ENCODE results near the gene SUMO1. TPM values are rescaled to one million over a fixed set of nuclear protein-coding genes. Genes with fewer than 3 reads are reported as not detected.
A peak's percentile ranks its signal among the peaks of the same experiment; 100 is the strongest.

Gene SUMO1
- total and polyA plus RNA-seq, 9 of the 15 experiments (the other 6 are each of a cell fraction or from before 2014, with no cell fraction given), result 63.7 to 292 (median 92.0) TPM

GRCh38 chr2:202178346-202178958 lies 59.9 kb downstream of the SUMO1 start:
- Histone ChIP-seq H3K4me3 (no peak overlapping the region), H3K27ac (ENCODE audit: extremely low read depth, low read depth, low read length) (no peak overlapping the region), H4K20me1 (replicated peaks; ENCODE audit: control insufficient read depth, insufficient read depth, low read length) (no peaks in the 10 kb centered on the region), H3K79me2 (ENCODE audit: control insufficient read depth, insufficient read depth, low read length) (no peaks in the 10 kb centered on the region), H3K27me3 (ENCODE audit: control insufficient read depth in 2 of 2, insufficient read depth in 2 of 2, low read length in 2 of 2) (peaks cover 0 to 5% of the 10 kb centered on the region in 2 experiments; a peak in 2 of 5 replicates), H3K9me3 (replicated peaks; ENCODE audit: control insufficient read depth, insufficient read depth, low read depth, low read length) (no peaks in the 10 kb centered on the region), H3K9me1 (ENCODE audit: control insufficient read depth, insufficient read depth, low read length) (no peaks in the 10 kb centered on the region), H3K4me1 (replicated peaks in 1 of 2; ENCODE audit: control insufficient read depth in 2 of 2, insufficient read depth in 2 of 2, low read length in 2 of 2) (no peaks in the 10 kb centered on the region; a peak in 1 of 5 replicates), H3K9ac (ENCODE audit: insufficient read depth in 1 of 2, low read depth in 2 of 2, low read length in 2 of 2) (no peak overlapping the region), H2AFZ (ENCODE audit: low read depth, low read length) (no peak overlapping the region), H3K4me2 (ENCODE audit: insufficient read depth, low read length) (no peak overlapping the region), H3K36me3 (ENCODE audit: control insufficient read depth, insufficient read depth, low read length) (no peaks in the 10 kb centered on the region)
- POLR2A ChIA-PET, result no interaction called here
- CTCF ChIA-PET (ENCODE audit: low intra/inter-chr PET ratio), result interaction anchor here (0.5 to 1.0 kb wide), 3 partner anchors 318 to 1465 kb away, joined by 4 to 6 read pairs (median 4); no protein-coding TSS in a partner anchor
- intact Hi-C loops (cut with micrococcal nuclease) (loop anchor here (1.0 to 5.0 kb wide), 4 partner anchors 76 to 382 kb away; no protein-coding TSS in a partner anchor), in situ Hi-C loops (cut with MboI) (loop anchor here (5.0 kb wide), 1 partner anchor 386 kb away; no protein-coding TSS in a partner anchor)
- FAIRE-seq (peak; percentile 86), ATAC-seq (peak; percentile 93), DNase-seq (ENCODE audit: extremely low read depth in 1 of 4, low spot score in 3 of 4) (peak; percentile 41 to 59 (median 42))
- no TSS peak for BruUV-seq (replicated peaks)
- WGBS (ENCODE audit: insufficient coverage, low coverage, missing lambda C conversion rate), result 34% methylated on average over 7 of the region's 7 CpGs
- TF ChIP-seq RAD21 (CRISPR knock-in tag; conservative IDR thresholded peaks at IDR 0.05 in 1 of 2, IDR thresholded peaks at IDR 0.05 in 1 of 2) (peak; percentile 72 to 86), KDM2B (CRISPR knock-in tag; IDR thresholded peaks at IDR 0.05) (no peak), MYC (IDR thresholded peaks at IDR 0.05; ENCODE audit: low read depth, low read length) (no peak), MYC (CRISPR knock-in tag; IDR thresholded peaks at IDR 0.05; ENCODE audit: borderline replicate concordance, low read depth) (no peak), REST (IDR thresholded peaks at IDR 0.05; ENCODE audit: borderline replicate concordance) (peak; percentile 65; the same call in 1 of the 2 replicates), REST (CRISPR knock-in tag; IDR thresholded peaks at IDR 0.05; ENCODE audit: low read depth) (no peak), IFI16 (CRISPR knock-in tag; IDR thresholded peaks at IDR 0.05) (no peak), SOX6 (IDR thresholded peaks at IDR 0.05) (no peak), SMC3 (conservative IDR thresholded peaks at IDR 0.05; ENCODE audit: insufficient read depth, low read depth, low read length) (peak; percentile 69), NFXL1 (CRISPR knock-in tag; IDR thresholded peaks at IDR 0.05) (no peak), CTCF (IDR thresholded peaks at IDR 0.05 in 2 of 3, conservative IDR thresholded peaks at IDR 0.05 in 1 of 3; ENCODE audit: insufficient read depth in 2 of 3, low read depth in 1 of 3, low read length in 3 of 3) (peak; percentile 60 to 75 (median 60); a peak in 5 of 6 replicates)

Data from K562 (cell line).